Measurements from ENCODE around the gene PGAP6.

- no peak for TF ChIP-seq CTCF (IDR thresholded peaks at IDR 0.05; ENCODE audit: poor library complexity)
- TF ChIP-seq EZH2 (IDR thresholded peaks at IDR 0.05; ENCODE audit: borderline replicate concordance): no peak
These were observed 42.4 kb upstream of the PGAP6 start for GRCh38 chr16:424033-424622.

Measured in hepatocyte (in vitro differentiated cells).